ENCODE data around the gene KASH5. TPM values are rescaled to one million over a fixed set of nuclear protein-coding genes. Genes with fewer than 3 reads are reported as not detected.

KASH5 gene
- total and polyA plus RNA-seq, 2 donors (not counting 1 experiment from before 2014, with no cell fraction given), result 0.67 to 0.74 TPM

DNA sequence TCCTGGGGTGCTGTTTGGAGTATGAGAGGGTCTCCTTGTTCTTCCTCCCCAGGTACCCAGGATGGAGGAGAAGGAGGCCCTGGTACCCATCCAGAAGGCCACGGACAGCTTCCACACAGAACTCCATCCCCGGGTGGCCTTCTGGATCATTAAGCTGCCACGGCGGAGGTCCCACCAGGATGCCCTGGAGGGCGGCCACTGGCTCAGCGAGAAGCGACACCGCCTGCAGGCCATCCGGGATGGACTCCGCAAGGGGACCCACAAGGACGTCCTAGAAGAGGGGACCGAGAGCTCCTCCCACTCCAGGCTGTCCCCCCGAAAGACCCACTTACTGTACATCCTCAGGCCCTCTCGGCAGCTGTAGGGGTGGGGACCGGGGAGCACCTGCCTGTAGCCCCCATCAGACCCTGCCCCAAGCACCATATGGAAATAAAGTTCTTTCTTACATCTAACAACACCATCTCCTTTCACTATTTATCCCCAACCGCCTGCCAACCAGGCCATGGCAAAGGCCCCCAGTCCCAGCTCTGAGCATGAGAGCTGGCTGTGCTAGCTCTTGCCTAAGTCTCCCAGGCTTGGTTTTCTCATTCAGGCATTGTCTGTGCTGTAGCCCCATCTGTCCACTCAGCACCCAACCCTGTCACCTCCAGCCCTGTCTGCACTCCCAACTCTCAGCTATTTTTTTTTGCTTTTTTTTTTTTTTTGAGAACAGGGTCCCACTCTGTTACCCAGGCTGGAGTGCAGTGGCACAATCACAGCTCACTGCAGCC is 13.2 kb upstream of the KASH5 start:
- ATAC-seq (ENCODE audit: low read depth) (no peak), DNase-seq (no peak)
- Mint-ChIP-seq H3K4me1 (no peaks in the 10 kb centered on the region), H3K4me3 (no peak overlapping the region), H3K27ac (no peak overlapping the region), H3K27me3 (no peaks in the 10 kb centered on the region), H3K9me3 (ENCODE audit: insufficient read depth) (no peaks in the 10 kb centered on the region)
- POLR2A ChIA-PET, result interaction anchor here (0.5 to 1.1 kb wide), 2 partner anchors 35 to 586 kb away, joined by 5 to 11 read pairs; no protein-coding TSS in a partner anchor
- Histone ChIP-seq H4K20me1 (ENCODE audit: control insufficient read depth, insufficient read depth, low read length, poor library complexity, severe bottlenecking) (no peaks in the 10 kb centered on the region), H3K4me2 (replicated peaks; ENCODE audit: low read depth, low read length, poor library complexity, severe bottlenecking) (no peak overlapping the region), H3K27ac (ENCODE audit: low read length in 2 of 2) (no peak overlapping the region), H3K27me3 (replicated peaks in 1 of 4; ENCODE audit: control extremely low read depth in 1 of 4, control insufficient read depth in 3 of 4, insufficient read depth in 4 of 4, low read length in 3 of 4) (no peaks in the 10 kb centered on the region), H3K36me3 (replicated peaks in 1 of 2; ENCODE audit: control extremely low read depth in 1 of 2, control insufficient read depth in 1 of 2, extremely low read depth in 1 of 2, insufficient read depth in 2 of 2, low read length in 1 of 2) (no peaks in the 10 kb centered on the region), H3K4me3 (ENCODE audit: control extremely low read depth in 1 of 5, extremely low read depth in 1 of 5, insufficient read depth in 1 of 5, low read depth in 2 of 5, low read length in 4 of 5) (no peak overlapping the region), H3K4me1 (ENCODE audit: control insufficient read depth in 2 of 2, insufficient read depth in 2 of 2, low read length in 2 of 2) (no peaks in the 10 kb centered on the region), H2AFZ (ENCODE audit: insufficient read depth, low read depth, low read length, poor library complexity, severe bottlenecking) (no peak overlapping the region), H3K9ac (ENCODE audit: low read length) (no peak overlapping the region), H3K79me2 (ENCODE audit: control insufficient read depth, insufficient read depth, low read length) (no peaks in the 10 kb centered on the region), H3K9me3 (ENCODE audit: control extremely low read depth in 1 of 3, control insufficient read depth in 2 of 3, insufficient read depth in 1 of 3, low read length in 2 of 3) (peaks cover 0 to 3% (median under 1%) of the 10 kb centered on the region in 3 donors)
- WGBS (ENCODE audit: insufficient coverage), result 91% methylated on average over 13 of the region's 16 CpGs
- TF ChIP-seq, protein P1, sequence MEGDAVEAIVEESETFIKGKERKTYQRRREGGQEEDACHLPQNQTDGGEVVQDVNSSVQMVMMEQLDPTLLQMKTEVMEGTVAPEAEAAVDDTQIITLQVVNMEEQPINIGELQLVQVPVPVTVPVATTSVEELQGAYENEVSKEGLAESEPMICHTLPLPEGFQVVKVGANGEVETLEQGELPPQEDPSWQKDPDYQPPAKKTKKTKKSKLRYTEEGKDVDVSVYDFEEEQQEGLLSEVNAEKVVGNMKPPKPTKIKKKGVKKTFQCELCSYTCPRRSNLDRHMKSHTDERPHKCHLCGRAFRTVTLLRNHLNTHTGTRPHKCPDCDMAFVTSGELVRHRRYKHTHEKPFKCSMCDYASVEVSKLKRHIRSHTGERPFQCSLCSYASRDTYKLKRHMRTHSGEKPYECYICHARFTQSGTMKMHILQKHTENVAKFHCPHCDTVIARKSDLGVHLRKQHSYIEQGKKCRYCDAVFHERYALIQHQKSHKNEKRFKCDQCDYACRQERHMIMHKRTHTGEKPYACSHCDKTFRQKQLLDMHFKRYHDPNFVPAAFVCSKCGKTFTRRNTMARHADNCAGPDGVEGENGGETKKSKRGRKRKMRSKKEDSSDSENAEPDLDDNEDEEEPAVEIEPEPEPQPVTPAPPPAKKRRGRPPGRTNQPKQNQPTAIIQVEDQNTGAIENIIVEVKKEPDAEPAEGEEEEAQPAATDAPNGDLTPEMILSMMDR (IDR thresholded peaks at IDR 0.05), result no peak
- TF ChIP-seq EZH2 (IDR thresholded peaks at IDR 0.05; ENCODE audit: borderline replicate concordance, insufficient read depth, low read depth, low read length, poor library complexity, severe bottlenecking), result no peak
- intact Hi-C loops (cut with micrococcal nuclease), result no loop called here
- CTCF ChIA-PET, result interaction anchor here (0.7 to 2.0 kb wide), 4 partner anchors 15 to 73 kb away, joined by 3 to 6 read pairs (median 4); no protein-coding TSS in a partner anchor

DNA sequence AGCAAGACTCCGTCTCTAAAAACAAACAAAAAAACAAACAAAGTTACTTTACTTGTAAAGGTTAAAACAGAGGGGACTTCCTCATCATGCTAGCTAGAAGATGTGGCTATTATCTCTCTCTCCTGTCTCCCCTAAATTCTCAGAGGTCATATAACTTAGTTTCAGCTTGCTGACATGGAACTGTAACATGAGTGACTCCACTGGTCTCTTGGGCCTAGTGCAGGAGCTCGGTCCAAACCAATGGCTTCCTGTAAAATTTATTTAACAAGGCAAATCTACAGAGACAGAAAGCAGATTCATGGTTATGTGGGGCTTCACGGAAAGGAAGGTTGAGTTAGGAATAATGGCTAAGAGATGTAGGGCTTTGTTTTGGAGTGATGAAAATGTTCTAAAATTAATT is 9.5 kb upstream of the KASH5 start:
- CTCF ChIA-PET, result interaction anchor here (0.7 to 1.7 kb wide), 3 partner anchors 18 to 72 kb away, joined by 3 to 4 read pairs (median 3); partner anchors contain the start of gene CD37
- intact Hi-C loops (cut with micrococcal nuclease), result no loop called here
- Histone ChIP-seq H4K20me1 (ENCODE audit: control insufficient read depth, insufficient read depth, low read length, poor library complexity, severe bottlenecking) (no peaks in the 10 kb centered on the region), H3K4me1 (ENCODE audit: control insufficient read depth in 2 of 2, insufficient read depth in 2 of 2, low read length in 2 of 2) (no peaks in the 10 kb centered on the region), H3K27ac (ENCODE audit: low read length in 2 of 2) (no peak overlapping the region), H2AFZ (ENCODE audit: insufficient read depth, low read depth, low read length, poor library complexity, severe bottlenecking) (no peak overlapping the region), H3K9ac (ENCODE audit: low read length) (no peak overlapping the region), H3K36me3 (replicated peaks in 1 of 2; ENCODE audit: control extremely low read depth in 1 of 2, control insufficient read depth in 1 of 2, extremely low read depth in 1 of 2, insufficient read depth in 2 of 2, low read length in 1 of 2) (no peaks in the 10 kb centered on the region), H3K27me3 (replicated peaks in 1 of 4; ENCODE audit: control extremely low read depth in 1 of 4, control insufficient read depth in 3 of 4, insufficient read depth in 4 of 4, low read length in 3 of 4) (no peaks in the 10 kb centered on the region), H3K4me3 (ENCODE audit: control extremely low read depth in 1 of 5, extremely low read depth in 1 of 5, insufficient read depth in 1 of 5, low read depth in 2 of 5, low read length in 4 of 5) (no peak overlapping the region), H3K9me3 (ENCODE audit: control extremely low read depth in 1 of 3, control insufficient read depth in 2 of 3, insufficient read depth in 1 of 3, low read length in 2 of 3) (peaks cover 4 to 11% (median 8%) of the 10 kb centered on the region in 3 donors), H3K79me2 (ENCODE audit: control insufficient read depth, insufficient read depth, low read length) (no peaks in the 10 kb centered on the region), H3K4me2 (replicated peaks; ENCODE audit: low read depth, low read length, poor library complexity, severe bottlenecking) (no peak overlapping the region)
- no peaks in the 10 kb centered on the region for H3K4me1 Mint-ChIP-seq
- H3K4me3 Mint-ChIP-seq, result no peak overlapping the region
- TF ChIP-seq EZH2 (IDR thresholded peaks at IDR 0.05; ENCODE audit: borderline replicate concordance, insufficient read depth, low read depth, low read length, poor library complexity, severe bottlenecking), result no peak
- TF ChIP-seq, protein P1 (IDR thresholded peaks at IDR 0.05), result no peak
- WGBS (ENCODE audit: insufficient coverage), result no CpG with 5 or more reads among the region's 3 CpGs
- no peak overlapping the region for H3K27ac Mint-ChIP-seq
- ATAC-seq (ENCODE audit: low read depth), result no peak
- peaks cover 3% of the 10 kb centered on the region for H3K9me3 Mint-ChIP-seq (ENCODE audit: insufficient read depth)
- no peak for DNase-seq
- no peaks in the 10 kb centered on the region for H3K27me3 Mint-ChIP-seq
- POLR2A ChIA-PET, result no interaction called here

All from B cell (primary cell).